ENCODE data around the gene IGHMBP2.

DNA sequence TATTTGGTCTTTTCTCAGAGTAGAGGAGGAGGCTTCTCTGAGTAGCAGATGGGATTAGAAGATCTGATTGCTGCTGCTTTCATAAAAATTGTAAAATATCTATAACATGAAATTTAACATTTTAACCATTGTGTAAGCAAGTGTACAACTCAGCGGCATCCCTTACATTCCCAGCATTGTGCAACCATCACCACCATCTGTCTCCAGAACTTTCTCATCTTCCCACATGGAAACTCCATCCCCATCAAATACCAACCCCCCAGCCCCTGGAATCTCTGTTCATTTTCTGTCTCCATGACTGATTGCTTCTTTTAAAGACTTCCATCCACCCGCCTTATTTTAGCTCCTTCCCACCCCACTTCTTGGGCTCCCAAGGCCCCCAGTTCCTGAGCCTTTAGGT is 44.8 kb downstream of the IGHMBP2 start:
- no peak for TF ChIP-seq CTCF (conservative IDR thresholded peaks at IDR 0.05; ENCODE audit: low read length)
- TF ChIP-seq EZH2phosphoT487 (IDR thresholded peaks at IDR 0.05; ENCODE audit: borderline replicate concordance, low read depth, low read length) = no peak
